HuH-7 (cell line): ENCODE results near the gene FAM83C.
"Not testable (repeated sequence)": the region's sequence is repeated elsewhere in the genome, so short reads cannot be mapped to it uniquely, and the experiment has no call there.

Source experiments
- DNase-seq: peaks from one replicate; pipeline ENCODE4 v3.0.0; 2011; ENCODE audit warnings: low spot score

FAM83C gene

GRCh38 chr20:35263532-35264341 lies 28.5 kb downstream of the FAM83C start:
- DNase-seq: no peak

DNA sequence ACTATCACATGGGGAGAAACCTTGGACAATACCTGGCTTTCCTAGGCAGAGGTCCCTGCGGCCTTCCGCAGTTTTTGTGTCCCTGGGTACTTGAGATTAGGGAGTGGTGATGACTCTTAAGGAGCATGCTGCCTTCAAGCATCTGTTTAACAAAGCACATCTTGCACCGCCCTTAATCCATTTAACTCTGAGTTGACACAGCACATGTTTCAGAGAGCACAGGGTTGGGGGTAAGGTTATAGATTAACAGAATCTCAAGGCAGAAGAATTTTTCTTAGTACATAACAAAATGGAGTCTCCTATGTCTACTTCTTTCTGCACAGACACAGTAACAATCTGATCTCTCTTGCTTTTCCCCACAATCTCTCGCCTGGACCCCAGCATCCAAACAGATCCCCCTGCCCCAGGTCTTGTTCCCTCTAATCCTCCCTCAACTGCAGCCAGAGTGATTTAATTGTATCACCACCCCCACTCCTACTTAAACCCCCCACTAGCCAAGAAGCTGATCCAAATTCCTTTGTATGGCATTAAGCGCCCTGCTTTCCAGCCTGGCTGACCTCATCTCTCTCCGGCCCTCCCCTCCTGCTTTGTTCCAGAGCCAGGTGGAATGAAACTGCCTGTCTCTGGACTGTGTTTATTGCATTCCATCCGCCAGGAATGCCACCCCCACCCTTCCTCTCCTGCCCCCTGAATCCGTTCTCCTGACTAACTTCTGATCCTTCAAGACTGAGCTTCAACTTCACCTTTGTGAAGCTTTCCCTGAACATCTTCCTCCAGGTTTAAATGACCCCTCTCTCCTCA lies 29.3 kb downstream of the FAM83C start:
- peak; percentile 61 for DNase-seq

GRCh38 chr20:35262321-35262720 lies 29.9 kb downstream of the FAM83C start:
- not testable (repeated sequence) for DNase-seq

DNA sequence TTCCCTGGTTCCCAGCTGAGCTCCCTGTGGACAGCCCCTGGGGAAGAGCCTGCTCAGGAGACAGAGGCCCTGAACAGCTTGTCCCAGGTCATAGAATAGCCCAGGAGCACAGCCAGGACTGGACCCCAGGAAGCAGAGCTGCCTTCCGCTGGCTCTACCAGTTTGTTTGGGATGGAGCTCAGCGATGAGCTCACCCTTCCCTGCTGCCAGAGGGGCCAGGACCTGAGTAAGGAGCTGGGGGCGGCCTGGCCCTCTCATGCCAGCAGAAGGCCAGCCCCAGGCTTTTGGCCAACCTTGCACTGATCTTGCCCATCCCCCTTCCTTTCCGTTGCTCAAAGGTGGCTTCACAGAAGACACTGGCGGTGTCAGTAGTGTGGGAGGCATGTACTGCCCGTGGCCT lies 31.8 kb downstream of the FAM83C start:
- DNase-seq: no peak

GRCh38 chr20:35257175-35257909 lies 34.9 kb downstream of the FAM83C start:
- no peak for DNase-seq

DNA sequence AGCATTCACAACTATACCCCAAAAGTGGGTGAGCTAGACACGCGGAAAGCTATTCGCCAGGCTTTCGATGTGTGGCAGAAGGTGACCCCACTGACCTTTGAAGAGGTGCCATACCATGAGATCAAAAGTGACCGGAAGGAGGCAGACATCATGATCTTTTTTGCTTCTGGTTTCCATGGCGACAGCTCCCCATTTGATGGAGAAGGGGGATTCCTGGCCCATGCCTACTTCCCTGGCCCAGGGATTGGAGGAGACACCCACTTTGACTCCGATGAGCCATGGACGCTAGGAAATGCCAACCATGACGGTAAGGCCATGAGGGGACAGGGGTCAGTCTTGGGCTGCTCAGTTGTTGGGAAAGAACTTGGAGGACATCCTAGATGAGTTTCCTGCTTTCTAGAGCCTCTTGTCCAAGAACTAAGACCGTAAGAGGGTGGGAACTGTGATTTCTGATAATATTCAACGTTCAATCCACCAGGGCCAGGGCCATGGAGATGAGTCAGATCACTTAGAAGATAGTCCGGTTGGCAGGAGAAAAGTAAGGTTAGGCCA lies 37.7 kb downstream of the FAM83C start:
- DNase-seq: no peak

- DNase-seq: no peak
Measured at GRCh38 chr20:35253010-35253409, 39.2 kb downstream of the FAM83C start.

DNA sequence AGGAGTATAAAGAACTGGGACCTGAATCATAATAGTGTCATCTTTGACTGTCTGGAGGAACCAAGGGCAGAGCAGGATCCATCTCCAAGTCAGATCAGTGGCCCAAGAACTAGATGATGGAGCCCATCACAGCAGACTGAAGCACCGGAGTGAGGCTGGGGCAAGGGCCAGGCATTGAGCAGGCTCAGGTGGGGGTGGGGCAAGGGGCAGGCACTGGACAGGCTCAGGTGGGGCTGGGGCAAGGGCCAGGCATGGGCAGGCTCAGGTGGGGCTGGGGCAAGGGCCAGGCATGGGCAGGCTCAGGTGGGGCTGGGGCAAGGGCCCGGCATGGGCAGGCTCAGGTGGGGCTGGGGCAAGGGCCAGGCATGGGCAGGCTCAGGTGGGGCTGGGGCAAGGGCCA lies 39.6 kb downstream of the FAM83C start:
- not testable (repeated sequence) for DNase-seq

DNA sequence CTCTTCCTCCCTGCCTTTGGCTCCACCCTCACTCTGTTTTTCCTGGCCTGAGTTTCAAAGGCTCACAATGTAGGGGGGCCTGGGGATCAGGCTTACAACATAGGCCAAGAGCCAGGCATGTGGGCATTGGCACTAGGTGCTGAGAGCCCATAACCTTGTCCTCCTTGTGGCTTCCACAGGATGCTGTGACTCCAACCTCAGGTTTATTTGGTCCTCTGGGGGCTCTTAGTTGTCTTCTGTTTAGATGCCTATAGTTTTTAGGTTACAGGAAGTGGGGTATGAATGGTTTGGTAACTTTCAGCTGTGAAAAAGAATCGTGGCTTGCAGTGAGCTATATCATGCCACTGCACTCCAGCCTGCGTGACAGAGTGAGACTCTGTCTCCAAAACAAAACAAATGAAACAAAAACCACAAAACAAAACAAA lies 40.2 kb downstream of the FAM83C start:
- no peak for DNase-seq

GRCh38 chr20:35251613-35251940 lies 40.6 kb downstream of the FAM83C start:
- no peak for DNase-seq

DNA sequence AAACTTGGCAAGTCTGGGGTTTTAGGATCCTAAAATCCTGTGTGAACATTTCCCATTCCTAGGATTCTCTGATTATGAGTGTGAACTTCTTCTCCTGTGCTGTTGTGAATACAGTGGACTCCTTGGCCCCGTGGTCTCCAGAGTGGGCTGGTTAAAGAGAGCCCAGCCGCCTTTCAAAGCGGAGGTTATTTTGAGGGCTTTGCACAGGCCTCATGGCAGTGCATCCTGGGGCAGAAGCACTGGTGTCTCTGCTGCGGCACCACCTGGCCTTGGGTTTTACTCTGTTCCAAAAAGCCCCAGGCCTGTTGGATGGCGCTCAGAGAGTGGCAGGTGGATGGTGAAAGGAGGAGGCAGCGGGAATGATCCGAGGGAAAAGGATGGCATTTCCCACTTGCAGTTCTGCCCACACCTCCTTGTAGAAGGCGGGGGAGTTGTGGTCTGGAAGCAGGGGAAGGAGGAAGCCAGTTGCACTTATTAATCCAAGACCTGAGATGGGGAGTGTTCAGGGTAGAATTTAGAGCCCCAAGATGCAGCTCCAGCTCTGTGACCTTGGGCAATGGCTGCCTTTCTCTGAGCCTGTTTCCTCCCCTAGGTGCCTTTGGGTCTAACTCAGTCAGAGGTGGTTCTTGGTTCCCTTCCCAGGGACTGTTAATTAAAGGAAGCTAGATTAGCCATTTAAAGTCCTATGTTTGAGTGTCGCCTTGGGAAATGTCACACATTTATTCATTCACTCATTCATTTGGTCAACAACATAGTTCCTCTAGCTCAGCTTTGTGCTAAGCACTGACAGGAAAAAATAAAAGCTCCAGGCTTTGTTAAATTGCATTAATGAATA lies 43.4 kb downstream of the FAM83C start:
- no peak for DNase-seq

DNA sequence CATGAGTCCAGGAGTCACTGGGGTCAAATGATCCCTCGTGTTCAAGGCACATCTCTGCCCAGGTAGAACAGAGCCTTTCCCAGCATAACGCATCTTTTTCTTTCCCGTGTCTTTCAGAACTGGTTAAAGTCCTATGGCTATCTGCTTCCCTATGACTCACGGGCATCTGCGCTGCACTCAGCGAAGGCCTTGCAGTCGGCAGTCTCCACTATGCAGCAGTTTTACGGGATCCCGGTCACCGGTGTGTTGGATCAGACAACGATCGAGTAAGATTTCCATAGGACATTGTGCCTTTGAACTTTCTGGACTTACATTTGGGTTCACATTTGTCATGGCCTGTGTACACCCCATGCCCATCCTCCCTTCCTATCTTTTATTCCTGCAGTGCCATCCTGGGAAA lies 45.5 kb downstream of the FAM83C start:
- no peak for DNase-seq

DNA sequence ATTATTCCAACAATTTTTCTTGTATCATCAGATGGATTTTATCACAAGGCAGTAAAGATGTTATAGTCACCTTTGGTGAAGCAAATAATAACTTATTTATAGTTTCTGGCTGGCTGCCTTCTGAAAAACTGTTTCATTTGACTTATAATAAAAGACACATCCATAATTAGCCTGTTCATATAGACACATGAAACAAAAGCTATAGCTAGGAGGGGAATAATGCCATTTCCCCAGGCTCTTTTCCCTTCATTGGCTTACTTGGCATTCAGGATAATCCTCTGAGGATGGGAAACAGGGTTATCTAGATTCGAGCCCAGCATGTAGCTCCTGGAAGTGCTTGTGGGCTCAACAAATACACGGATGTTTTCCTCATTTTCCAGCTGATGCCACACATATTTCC lies 48.2 kb downstream of the FAM83C start:
- DNase-seq: no peak

DNA sequence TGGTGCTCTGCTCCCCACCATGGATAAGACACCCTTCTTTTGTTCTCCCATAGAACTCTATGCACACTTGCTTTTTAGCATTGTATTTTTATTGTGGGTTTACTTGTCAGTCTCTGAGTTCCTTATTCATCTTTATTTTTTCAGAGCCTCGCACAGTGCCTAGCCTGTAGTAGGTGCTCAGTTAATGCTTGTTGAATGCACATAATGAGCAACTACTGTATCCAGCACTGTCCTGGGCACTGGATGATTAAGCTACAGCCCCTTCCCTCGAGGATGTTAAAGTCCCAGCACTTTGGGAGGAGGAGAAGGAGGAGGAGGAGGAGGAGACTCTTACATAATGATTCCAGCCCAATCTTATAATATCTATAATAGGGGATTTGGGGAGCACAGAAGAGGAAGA lies 48.9 kb downstream of the FAM83C start:
- DNase-seq: no peak

DNA sequence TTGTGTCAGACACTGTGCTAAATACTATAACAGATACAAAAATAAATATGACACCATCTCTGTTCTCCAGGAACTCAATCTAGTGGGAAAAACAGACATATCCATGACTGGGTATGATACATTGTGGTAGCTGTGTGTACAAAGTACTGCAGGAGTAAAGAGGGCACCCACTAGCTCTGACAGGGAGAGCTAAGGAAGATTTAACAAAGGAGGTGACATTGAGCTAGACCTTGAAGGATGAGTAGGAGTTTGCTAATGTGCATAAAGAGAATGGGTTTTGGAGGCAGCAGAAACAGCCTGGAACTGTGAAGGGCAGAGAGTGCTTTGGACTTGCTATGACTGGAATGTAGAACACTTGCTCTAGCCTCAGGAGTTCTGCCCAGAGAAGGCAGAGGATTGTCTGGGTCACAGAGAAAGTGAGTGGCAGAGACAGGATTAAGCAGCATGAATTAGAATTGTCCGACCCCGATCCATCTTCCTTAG lies 51.4 kb downstream of the FAM83C start:
- DNase-seq: no peak

DNA sequence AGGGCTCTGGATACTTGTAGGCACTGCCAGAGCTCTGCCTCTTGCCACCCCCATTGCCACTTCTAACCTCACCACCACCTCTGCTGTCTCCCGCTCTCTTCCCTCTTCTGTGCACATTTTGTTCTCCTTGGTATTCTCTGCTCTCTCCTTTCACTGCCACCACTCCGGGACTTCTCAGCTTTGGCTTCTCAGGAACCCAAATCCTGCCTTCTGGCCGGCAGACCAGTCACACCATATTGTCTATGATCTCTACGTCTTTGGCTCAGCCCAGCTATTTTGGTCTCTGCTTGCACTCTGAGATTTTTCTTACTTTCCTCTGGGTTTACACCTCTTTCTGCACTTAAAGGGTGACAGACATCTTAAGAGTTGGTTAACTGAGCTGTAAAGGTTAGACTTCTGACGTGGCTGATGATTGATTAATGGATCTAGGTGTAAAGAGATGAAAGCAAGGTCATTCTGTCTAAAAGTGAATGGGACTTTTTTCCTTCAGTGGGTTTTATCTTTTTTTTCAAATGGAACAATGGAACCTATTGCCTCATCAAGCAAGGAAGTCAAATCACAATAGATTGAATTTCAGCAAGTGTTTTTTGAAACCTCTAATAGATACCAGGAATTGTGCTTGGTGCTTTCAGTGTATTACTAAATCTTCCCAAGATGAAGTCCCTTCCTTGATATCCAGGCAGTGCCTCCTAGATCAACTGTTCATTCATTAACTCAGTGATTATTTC lies 52.0 kb downstream of the FAM83C start:
- no peak for DNase-seq

DNA sequence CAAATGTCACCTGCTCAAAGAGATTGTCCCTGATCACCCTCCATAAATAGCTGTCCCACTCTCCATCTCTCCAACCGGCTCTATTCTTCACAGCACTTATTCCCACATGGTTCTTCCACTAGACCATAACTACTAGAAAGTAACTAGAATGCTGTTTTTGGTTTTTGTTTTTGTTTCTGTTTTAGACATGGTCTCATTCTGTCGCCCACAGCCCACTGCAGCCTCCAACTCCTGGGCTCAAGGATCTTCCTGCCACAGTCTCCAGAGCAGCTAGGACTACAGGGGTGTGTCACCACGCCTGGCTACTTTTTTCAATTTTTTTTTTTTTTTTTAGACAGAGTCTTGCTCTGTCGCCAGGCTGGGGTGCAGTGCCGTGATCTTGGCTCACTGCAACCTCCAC lies 53.5 kb downstream of the FAM83C start:
- no peak for DNase-seq

DNA sequence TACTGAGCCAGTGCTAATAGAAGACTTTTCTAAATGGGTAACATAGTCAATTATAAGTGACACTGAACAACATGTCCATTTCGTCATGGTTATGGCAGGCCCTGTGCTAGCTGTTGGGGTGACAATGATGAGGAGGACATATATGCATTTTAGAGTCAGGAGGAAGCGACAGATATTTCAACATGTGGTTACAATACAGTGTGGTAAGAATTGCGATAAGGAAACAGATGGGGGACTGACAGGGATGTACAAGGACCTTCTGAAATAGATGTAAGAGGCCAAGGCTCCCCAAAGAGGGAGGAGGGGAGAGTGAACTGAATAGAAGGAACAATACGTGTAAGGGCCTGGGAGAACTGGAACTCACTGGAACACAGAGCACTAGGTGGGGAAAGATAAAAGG lies 54.1 kb downstream of the FAM83C start:
- DNase-seq: no peak

DNA sequence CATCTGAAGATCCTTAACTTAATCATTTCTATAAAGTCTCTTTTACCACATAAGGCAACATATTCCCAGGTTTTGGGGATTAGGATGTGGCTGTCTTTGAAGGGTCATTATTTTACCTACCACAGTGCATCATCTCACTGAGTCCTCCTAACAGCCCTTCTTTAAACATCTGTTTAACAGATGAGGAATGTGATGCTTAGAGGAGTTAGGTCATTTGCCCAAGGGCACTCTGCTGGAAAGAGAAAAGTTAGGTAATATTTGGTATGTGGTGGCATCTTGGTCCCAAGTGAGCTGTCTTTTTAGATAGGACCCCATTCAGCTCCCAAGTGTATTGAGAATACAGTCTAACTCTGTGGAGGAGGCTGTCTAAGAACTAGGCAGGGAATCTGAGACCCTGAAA lies 54.7 kb downstream of the FAM83C start:
- no peak for DNase-seq

DNA sequence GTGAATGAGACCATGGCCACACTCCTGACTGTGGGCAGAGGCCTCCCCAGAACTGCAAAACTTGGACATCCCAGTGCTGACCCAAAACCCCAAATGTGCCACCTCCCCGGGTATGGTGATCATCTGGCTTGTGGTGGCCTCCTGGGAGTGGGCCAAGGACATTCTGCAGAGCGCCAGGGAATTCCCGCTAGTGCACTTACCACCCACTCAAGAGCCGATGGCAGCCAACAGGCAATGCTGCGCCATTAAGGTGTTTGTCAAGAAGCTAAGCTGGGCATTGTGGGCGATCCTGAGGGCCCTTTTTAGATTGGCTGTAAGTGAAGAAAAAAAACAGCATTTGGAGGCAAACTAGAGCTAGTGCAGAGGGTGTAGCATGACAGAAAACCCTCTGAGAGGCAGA lies 56.3 kb downstream of the FAM83C start:
- no peak for DNase-seq
